Panc1 (cell line): ENCODE measurements around the gene MAML1. TPM values are rescaled to one million over a fixed set of nuclear protein-coding genes. Genes with fewer than 3 reads are reported as not detected.

Source experiments
- ATAC-seq: fragments of 200-7000 bp; cut with Tn5 transposase; 2 replicates; pipeline ENCODE4 v1.9.1; 2020; ENCODE audit warnings: mild to moderate bottlenecking, moderate library complexity
- BruUV-seq: library from RNA; stranded (reverse); fragments of 400-500 nt; replicated peaks from 2 replicates; lab custom pipeline; 2021; lab: Mats Ljungman, UMichigan
- CTCF ChIA-PET: fragments of 300-600 bp; sonication (Branson Sonifier 250); formaldehyde crosslinking; loops from one replicate; lab custom pipeline; 2022; ENCODE audit warnings: antibody characterized with exemption; lab: Charles Lee
- POLR2A ChIA-PET: fragments of 300-600 bp; sonication (Branson Sonifier 250); formaldehyde crosslinking; loops from one replicate; lab custom pipeline; 2022; ENCODE audit warnings: antibody characterized with exemption; lab: Charles Lee
- DNase-seq: peaks from one replicate; pipeline ENCODE4 v3.0.0-alpha.2; 2010; ENCODE audit warnings: low read depth, low spot score
- H3K27ac ChIP-seq: 2 replicates; pipeline ENCODE4 v1.5.1; 2011; ENCODE audit warnings: mild to moderate bottlenecking, low read length, inconsistent platforms
- H3K27me3 ChIP-seq: fragments of 200-500 bp; sonication (Bioruptor generic); 2 replicates; pipeline ENCODE4 v1.6.0; 2014; ENCODE audit warnings: low read length, inconsistent platforms; ENCODE audit not compliant: control insufficient read depth, insufficient read depth
- H3K36me3 ChIP-seq: fragments of 200-500 bp; sonication (Bioruptor generic); 2 replicates; pipeline ENCODE4 v1.5.1; 2014; ENCODE audit warnings: inconsistent platforms, mild to moderate bottlenecking, low read length, moderate library complexity; ENCODE audit not compliant: control insufficient read depth, insufficient read depth
- H3K4me1 ChIP-seq: 2 replicates; pipeline ENCODE4 v1.5.1; 2011; ENCODE audit warnings: inconsistent platforms, mild to moderate bottlenecking, low read length, moderate library complexity; ENCODE audit not compliant: control insufficient read depth, insufficient read depth
- H3K4me3 ChIP-seq, 2 experiments: 2 replicates each; pipeline ENCODE4 v1.5.1; 2011 to 2012; ENCODE audit warnings: low read depth in 2 of 2, low read length in 2 of 2, mild to moderate bottlenecking in 2 of 2, inconsistent platforms in 1 of 2, moderate library complexity in 1 of 2
- H3K9me3 ChIP-seq: fragments of 200-500 bp; sonication (Bioruptor generic); 2 replicates; pipeline ENCODE4 v1.5.1; 2014; ENCODE audit warnings: low read depth, mild to moderate bottlenecking, inconsistent platforms, low read length, moderate library complexity; ENCODE audit not compliant: control insufficient read depth, insufficient read depth
- POLR2AphosphoS5 ChIP-seq: IDR thresholded peaks from 2 replicates; pipeline ENCODE4 v1.6.1; 2012; ENCODE audit warnings: mild to moderate bottlenecking, low read depth, low read length, moderate library complexity
- SIN3A ChIP-seq: IDR thresholded peaks from 2 replicates; pipeline ENCODE4 v1.6.1; 2012; ENCODE audit warnings: low read depth, mild to moderate bottlenecking, low read length, moderate library complexity, borderline replicate concordance; ENCODE audit not compliant: insufficient read depth
- TCF7L2 ChIP-seq: IDR thresholded peaks from 2 replicates; pipeline ENCODE4 v1.6.1; 2011; ENCODE audit warnings: mild to moderate bottlenecking, low read depth, low read length, inconsistent platforms
- in situ Hi-C: cut with HindIII; loops from 2 replicates; pipeline ENCODE4 v1.10.0; 2016; ENCODE audit warnings: low sequenced_read_pairs, low pct_unique_long_range_greater_than_20kb
- intact Hi-C: fragments of 100-400 bp; cut with micrococcal nuclease; formaldehyde crosslinking; loops from one replicate; pipeline ENCODE4 v1.10.0; 2022; ENCODE audit not compliant: unreplicated experiment
- total RNA-seq: library from RNA; stranded (reverse); gene quantifications from one replicate; pipeline ENCODE4 v1.2.1, GENCODE V29; 2021; ENCODE audit not compliant: unreplicated experiment
- TF ChIP-seq, protein P1 (sequence below), 2 experiments: IDR thresholded peaks; 2 replicates each; pipeline ENCODE4 v1.6.1; 2011 to 2012; ENCODE audit warnings: low read depth in 2 of 2, control low read depth in 1 of 2, low read length in 1 of 2, mild to moderate bottlenecking in 1 of 2, moderate library complexity in 1 of 2; ENCODE audit not compliant: insufficient read depth in 1 of 2
- TF ChIP-seq, protein P2 (sequence below): fragments of 450-650 bp; IDR thresholded peaks from 2 replicates; pipeline ENCODE4 v1.5.1; 2017; ENCODE audit warnings: mild to moderate bottlenecking

Gene MAML1
- total RNA-seq, 1 experiment from 2014 or later = 31.3 TPM

DNA sequence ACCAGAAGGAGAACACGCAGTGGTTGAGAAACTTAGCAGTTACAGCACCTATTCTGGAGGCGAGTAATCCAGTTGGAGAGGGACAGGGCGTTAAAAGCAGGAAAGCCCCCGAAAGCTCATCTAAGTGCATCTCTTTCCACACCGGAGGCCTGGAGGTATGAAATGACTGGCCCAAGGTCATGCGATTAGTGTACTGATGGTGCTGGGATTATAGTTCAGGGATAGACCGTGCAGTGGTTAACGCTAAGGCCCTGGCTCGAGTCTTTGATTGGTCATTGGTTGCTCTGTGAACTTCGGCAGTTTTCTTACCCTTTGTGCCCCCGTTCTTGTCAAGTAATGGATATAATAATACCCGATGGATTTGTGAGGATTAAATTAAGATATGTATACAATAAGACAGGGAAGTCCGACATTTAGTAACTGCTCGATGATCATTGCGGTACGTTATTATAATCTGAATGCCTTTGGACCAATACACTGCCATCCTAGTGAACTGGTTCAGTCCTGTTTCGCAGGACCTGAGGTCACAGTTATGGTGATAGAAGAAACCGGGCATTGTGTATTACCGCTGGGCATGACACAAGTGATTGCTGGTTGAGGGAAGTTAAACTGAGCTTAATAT, 32.9 kb upstream of the MAML1 start:
- Histone ChIP-seq H3K27me3 (no peaks in the 10 kb centered on the region), H3K4me1 (peaks cover 14% of the 10 kb centered on the region; the same call in 1 of the 2 replicates), H3K27ac (peak overlapping the region; percentile 98), H3K9me3 (no peaks in the 10 kb centered on the region), H3K36me3 (peaks cover 13% of the 10 kb centered on the region; the same call in 1 of the 2 replicates), H3K4me3 (peak overlapping the region; percentile 69 to 96)
- ATAC-seq (no peak), DNase-seq (no peak)
- intact Hi-C loops (no loop called here), in situ Hi-C loops (no loop called here)
- TF ChIP-seq, protein P1, sequence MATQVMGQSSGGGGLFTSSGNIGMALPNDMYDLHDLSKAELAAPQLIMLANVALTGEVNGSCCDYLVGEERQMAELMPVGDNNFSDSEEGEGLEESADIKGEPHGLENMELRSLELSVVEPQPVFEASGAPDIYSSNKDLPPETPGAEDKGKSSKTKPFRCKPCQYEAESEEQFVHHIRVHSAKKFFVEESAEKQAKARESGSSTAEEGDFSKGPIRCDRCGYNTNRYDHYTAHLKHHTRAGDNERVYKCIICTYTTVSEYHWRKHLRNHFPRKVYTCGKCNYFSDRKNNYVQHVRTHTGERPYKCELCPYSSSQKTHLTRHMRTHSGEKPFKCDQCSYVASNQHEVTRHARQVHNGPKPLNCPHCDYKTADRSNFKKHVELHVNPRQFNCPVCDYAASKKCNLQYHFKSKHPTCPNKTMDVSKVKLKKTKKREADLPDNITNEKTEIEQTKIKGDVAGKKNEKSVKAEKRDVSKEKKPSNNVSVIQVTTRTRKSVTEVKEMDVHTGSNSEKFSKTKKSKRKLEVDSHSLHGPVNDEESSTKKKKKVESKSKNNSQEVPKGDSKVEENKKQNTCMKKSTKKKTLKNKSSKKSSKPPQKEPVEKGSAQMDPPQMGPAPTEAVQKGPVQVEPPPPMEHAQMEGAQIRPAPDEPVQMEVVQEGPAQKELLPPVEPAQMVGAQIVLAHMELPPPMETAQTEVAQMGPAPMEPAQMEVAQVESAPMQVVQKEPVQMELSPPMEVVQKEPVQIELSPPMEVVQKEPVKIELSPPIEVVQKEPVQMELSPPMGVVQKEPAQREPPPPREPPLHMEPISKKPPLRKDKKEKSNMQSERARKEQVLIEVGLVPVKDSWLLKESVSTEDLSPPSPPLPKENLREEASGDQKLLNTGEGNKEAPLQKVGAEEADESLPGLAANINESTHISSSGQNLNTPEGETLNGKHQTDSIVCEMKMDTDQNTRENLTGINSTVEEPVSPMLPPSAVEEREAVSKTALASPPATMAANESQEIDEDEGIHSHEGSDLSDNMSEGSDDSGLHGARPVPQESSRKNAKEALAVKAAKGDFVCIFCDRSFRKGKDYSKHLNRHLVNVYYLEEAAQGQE (IDR thresholded peaks at IDR 0.05; ENCODE audit: insufficient read depth in 1 of 2, low read depth in 2 of 2, low read length in 1 of 2) = no peak
- TF ChIP-seq TCF7L2 (no peak), POLR2AphosphoS5 (peak; percentile 44; the same call in 1 of the 2 replicates), SIN3A (0 out of 2 replicates have a peak, but pooled peaks have one; percentile 46)
- TF ChIP-seq, protein P2, sequence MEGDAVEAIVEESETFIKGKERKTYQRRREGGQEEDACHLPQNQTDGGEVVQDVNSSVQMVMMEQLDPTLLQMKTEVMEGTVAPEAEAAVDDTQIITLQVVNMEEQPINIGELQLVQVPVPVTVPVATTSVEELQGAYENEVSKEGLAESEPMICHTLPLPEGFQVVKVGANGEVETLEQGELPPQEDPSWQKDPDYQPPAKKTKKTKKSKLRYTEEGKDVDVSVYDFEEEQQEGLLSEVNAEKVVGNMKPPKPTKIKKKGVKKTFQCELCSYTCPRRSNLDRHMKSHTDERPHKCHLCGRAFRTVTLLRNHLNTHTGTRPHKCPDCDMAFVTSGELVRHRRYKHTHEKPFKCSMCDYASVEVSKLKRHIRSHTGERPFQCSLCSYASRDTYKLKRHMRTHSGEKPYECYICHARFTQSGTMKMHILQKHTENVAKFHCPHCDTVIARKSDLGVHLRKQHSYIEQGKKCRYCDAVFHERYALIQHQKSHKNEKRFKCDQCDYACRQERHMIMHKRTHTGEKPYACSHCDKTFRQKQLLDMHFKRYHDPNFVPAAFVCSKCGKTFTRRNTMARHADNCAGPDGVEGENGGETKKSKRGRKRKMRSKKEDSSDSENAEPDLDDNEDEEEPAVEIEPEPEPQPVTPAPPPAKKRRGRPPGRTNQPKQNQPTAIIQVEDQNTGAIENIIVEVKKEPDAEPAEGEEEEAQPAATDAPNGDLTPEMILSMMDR = no peak
- CTCF ChIA-PET = no interaction called here
- no TSS peak for BruUV-seq
- POLR2A ChIA-PET = no interaction called here

DNA sequence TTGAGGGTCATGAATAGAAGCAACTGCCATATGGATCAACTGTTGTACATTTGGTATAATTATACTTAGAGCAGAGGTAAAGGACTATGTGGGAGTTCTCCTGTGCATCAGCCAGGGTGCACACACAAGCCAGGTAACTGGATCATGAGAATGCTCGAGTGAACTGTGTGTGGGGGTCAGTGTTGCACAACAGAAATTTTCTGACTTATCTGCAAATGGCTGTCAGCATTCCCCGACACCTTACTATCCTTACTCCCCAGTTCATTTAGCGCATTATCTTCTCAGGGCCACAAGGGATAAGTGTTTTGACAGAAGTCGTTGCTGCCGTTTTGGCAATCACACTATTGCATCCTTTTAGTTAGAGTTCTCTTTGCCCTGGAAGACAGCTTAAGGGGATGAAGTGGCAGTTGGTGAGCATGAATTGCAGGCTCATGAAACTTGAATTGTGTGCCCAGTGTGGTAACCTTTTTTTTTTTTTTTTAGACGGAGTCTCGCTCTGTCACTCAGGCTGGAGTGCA, 32.2 kb upstream of the MAML1 start:
- POLR2A ChIA-PET = interaction anchor here (0.6 kb wide), 1 partner anchor 19 kb away, joined by 3 read pairs; no protein-coding TSS in a partner anchor
- CTCF ChIA-PET = no interaction called here
- Histone ChIP-seq H3K9me3 (no peaks in the 10 kb centered on the region), H3K4me1 (peaks cover 14% of the 10 kb centered on the region; the same call in 1 of the 2 replicates), H3K36me3 (peaks cover 16% of the 10 kb centered on the region), H3K4me3 (peak overlapping the region; percentile 69 to 96), H3K27me3 (no peaks in the 10 kb centered on the region), H3K27ac (peak overlapping the region; percentile 98)
- no TSS peak for BruUV-seq
- TF ChIP-seq SIN3A = no peak
- TF ChIP-seq TCF7L2 = no peak
- TF ChIP-seq POLR2AphosphoS5 = no peak
- TF ChIP-seq, protein P1 (IDR thresholded peaks at IDR 0.05; ENCODE audit: insufficient read depth in 1 of 2, low read depth in 2 of 2, low read length in 1 of 2) = no peak
- TF ChIP-seq, protein P2 = no peak
- in situ Hi-C loops = no loop called here
- DNase-seq = no peak
- intact Hi-C loops = no loop called here
- ATAC-seq = no peak
